Globus pallidus (tissue), 1 donor: ENCODE data around the gene ATF7IP2.
"Not testable (repeated sequence)": the region's sequence is repeated elsewhere in the genome, so short reads cannot be mapped to it uniquely, and the experiment has no call there.

Experiments used
- DNase-seq: peaks from one replicate; pipeline ENCODE4 v3.0.0-alpha.2; 2015; ENCODE audit warnings: low spot score

The ATF7IP2 gene, protein sequence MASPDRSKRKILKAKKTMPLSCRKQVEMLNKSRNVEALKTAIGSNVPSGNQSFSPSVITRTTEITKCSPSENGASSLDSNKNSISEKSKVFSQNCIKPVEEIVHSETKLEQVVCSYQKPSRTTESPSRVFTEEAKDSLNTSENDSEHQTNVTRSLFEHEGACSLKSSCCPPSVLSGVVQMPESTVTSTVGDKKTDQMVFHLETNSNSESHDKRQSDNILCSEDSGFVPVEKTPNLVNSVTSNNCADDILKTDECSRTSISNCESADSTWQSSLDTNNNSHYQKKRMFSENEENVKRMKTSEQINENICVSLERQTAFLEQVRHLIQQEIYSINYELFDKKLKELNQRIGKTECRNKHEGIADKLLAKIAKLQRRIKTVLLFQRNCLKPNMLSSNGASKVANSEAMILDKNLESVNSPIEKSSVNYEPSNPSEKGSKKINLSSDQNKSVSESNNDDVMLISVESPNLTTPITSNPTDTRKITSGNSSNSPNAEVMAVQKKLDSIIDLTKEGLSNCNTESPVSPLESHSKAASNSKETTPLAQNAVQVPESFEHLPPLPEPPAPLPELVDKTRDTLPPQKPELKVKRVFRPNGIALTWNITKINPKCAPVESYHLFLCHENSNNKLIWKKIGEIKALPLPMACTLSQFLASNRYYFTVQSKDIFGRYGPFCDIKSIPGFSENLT

DNA sequence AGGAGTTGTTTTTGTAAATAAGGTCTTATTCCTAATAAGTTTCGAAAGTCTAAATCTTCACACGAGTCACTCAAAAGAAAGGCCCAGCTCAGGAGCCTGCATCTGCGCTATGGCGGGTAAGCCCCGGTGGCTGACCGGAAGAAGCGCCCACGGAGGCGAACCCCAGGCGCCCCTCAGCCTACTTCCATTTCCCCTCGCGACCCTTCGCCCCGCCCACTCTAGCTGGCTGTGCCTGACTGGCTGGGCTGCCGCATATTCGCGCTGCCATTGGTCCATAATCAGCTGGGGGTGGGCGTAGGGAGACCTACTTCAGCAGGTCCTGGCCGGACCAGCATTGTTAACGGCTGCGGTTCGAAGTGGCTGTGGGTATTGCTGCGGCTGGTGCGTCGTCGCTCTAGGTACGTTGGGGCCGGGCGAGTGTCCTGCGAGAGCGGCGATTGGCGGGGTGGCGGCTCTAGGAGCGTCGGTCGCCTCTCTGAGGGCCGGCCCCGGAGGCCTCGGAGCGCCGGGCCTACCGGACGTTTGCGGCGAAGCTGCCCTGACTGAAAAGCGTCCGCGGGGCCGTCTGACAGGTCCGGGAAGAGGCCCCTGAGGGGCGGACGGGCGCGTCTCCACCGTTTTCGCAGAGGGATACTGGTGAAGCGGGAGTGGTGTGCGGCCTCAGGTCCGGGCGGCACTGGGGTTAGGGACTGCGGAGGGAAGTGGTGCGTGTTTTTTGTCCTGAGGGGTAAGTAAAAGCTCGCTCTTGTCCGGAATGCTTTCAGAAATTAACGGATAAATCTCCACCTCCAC, at the start of gene ATF7IP2:
ATF7IP2 (plus strand) TSS at position 337 of the 792 bp plus-strand sequence. CDS start 44,560 bp downstream, outside the sequence.
- DNase-seq, result peak; percentile 54

DNA sequence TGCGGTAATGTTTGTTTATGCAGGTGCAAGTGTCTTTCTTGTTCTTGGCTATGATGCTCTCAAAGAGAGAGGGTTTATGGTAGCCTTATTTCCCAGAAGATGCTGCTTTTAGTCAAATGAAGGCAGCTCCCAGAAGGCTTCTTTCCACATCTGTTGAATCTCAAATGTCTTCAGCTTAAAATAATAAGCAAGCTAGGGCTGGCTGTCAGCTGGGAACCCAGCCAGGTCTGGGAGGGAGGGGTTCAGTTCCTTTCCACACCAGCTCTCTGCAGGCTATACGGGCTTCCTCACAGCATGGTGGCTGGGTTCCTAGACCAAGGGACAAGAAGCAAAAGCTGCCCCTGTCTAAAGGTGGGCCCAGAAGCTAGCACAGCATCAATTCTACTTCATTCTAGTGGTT, 47.4 kb upstream of the ATF7IP2 start:
- DNase-seq, result no peak

DNA sequence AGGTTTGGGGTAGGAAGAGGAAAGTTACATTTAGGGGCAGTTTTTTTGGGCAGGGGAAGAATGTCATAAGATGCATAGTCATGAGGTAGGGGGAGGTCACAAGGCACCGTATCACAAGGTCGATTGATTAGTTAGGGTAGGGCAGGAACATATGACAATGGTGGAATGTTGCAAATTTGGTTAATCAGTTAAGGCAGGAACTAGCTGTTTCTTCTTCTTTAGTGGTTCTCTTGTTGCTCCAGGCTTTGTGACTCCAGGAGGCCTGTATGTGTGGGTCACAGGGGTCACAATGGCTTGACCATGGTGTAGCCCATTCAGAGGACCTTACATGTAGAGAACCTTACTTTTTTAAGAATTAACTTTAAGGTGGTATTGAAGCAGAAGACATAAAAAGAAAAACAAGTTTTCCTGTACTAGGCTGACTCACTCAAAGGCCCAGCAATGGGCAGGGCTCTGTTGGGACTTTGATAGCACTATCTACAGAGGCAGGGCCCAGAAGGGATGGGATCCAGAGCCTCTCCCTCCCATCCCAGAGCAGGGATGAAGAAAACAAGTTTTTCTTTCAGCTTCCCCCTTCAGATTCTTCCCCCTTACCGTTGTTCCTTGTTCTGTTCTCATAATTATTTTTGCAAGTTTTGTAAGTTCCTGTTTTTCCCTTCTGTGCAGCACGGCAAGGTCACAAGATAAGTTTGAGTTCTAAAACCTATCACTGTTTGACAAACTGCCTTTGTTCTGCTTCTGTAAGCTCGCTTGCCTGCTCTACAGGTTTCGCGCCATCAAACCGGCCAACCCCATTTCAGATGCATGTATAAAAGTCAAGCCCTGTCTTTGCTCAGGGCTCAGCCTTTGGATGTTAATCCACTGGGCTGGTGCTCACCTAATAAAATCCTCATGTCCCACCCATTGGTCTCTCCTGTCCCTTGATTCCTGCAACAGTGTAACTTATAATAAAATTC, 45.8 kb upstream of the ATF7IP2 start:
- no peak for DNase-seq

DNA sequence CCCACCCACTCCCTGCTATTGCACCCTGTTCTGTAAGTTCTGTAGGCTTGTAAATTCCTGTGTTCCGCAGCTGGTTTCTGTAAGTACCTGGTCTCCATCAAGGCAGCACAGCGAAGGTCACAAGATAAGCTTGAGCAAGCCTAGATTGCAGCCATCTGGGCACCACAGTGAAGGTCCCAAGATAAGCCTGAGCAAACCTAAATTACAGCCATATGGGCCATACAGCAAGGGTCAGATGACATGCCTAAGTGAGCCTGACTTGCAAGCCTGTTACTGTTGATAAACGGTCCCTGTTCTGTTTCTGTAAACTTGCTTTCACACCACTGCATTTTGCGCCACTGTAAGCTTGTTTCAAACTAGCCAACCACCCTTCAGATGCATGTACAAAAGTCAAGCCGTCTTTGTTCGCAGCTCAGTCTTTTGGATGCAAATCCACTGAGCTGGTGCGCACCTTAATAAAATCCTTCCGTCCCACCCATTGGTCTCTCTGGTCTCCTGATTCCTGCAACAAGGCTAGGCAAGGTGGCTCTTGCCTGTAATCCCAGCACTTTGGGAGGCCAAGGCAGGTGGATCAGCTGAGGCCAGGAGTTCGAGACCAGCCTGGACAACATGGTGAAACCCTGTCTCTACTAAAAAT, 42.6 kb upstream of the ATF7IP2 start:
- no peak for DNase-seq

DNA sequence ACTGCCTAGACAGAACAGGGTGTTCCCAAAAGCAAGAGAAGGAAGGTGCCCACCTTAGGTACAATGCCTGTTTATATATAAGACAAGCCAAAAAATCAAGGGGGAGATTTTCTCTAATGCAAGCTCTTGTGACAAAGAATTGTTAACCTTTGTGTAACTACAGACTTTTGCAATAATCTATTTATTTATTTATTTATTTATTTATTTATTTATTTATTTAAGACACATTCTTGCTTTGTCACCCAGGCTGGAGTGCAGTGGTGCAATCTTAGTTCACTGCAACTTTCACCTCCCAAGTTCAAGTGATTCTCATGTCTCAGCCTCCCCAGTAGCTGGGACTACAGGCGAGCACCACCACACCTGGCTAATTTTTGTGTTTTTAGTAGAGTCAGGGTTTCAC, 41.2 kb upstream of the ATF7IP2 start:
- not testable (repeated sequence) for DNase-seq

DNA sequence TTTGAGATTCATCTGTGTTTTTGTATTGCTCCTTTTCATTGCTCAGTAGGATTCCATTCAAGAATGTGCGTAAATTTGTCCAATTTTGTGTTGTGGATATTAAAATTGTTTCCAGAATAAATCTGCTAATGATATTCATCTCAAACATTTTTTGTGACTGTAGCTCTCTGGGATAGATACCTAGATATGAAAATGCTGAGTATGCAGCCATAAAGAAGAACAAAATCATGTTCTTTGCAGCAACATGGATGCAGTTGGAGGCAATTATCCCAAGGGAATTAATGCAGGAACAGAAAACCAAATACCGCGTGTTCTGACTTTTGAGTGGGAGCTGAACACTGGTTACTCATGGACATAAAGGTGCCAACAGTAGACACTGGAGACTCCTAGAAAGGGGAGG, 40.2 kb upstream of the ATF7IP2 start:
- no peak for DNase-seq

DNA sequence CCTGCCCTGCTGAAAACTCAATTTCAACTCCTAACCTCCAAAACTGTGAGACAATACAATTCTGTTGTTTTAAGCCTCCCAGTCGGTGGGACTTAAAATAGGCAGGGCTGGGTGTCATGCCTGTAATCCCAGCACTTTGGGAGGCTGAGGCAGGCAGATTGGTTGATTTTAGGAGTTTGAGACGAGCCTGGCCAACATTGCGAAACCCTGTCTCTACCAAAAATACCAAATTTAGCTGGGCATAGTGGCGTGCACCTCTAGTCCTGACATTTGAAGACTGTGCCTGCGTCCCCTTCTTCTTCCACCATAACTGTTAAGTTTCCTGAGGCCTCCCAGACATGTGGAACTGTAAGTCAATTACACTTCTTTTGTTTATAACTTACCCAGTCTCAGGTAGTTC, 36.0 kb upstream of the ATF7IP2 start:
- no peak for DNase-seq

DNA sequence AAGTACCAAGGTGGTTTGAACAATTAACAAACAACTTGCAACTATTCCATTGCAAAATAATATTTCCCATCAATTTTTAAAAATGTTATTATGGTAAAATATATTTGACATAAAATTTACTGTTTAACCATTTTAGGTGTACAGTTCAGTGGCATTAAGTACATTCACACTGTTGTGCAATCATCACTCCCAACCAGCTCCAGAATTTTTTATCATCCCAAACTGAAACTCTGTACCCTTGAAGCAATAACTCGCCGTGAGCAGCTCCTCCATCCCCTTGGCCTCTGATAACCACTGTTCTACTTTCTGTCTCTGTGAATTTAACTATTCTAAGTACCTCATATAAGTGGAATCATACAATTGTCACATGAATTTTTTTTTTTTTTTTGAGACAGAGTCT, 33.6 kb upstream of the ATF7IP2 start:
- DNase-seq, result no peak

DNA sequence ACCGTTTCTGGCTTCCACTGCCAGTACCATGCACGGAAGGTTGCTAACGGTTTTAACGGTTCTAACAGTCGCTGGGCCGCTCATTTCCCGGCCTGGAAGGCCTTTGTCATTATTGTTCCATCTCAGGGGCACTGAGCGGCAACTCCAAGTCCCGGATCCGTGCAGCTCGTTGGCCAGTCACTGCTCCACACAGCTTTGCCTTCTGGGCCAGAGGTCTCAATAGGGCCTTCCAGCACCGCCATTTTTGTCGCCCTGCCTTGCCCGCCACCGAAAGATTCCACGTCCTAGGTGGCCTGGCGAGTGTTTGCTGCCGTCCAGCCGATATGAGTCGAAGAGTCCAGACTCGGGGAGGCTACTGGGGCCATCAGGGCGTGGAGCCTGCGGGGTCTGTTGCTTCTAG, 30.3 kb upstream of the ATF7IP2 start:
- no peak for DNase-seq

DNA sequence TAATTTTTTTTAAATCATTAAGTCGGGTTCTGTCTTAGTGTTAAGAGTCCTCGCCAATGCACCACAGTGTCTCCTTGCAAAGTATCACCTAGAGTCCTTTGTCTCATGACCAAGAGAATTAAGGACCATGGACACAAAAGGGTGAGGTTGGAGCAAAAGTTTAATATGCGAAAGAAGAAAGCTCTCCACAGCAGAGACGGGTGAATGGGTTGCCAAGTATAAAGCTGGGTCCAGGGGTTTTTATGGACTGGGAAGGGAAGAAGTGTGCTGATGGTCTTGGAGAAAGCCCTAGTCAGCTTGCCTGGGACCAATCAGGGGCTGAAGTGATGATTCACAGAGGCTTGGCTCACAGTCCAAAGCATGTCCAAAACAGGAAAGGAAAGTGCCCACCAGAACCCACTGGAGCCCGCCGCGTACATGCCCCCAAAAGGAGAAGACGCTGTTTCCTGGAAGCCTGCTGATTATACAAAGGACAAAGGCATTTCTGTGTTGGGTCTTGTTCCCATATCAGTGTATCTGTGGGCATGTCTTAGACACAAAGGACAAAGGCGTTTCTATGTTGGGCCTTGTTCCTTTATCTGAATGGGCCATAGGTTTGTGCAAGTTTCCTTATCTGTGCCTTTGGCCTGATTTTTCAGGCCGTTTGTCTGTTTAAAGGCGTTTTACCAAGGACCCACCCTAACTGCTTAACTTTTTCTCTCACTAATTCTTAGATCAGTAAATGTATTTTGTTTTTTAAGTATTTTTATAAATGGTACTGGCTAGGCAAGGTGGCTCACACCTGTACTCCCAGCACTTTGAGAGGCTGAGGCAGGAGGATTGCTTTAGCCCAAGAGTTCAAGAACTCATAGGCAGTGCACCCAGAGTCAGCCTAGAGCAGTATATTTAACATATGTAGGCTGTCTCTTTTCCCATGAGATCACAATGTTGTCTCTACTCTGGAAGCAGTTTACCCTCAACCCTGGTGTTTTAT, 28.7 kb upstream of the ATF7IP2 start:
- DNase-seq, result no peak

DNA sequence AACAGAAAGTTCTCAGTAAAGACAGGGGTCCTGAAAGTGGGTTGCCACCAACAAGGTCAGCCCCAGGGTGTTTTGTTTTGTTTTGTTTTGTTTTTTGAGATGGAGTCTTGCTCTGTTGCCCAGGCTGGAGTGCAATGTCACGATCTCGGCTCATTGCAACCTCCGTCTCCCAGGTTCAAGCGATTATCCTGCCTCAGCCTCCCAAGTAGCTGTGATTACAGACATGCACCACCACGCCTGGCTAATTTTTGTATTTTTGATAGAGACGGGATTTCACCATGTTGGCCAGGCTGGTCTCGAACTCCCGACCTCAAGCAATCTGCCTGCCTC, 24.1 kb upstream of the ATF7IP2 start:
- not testable (repeated sequence) for DNase-seq

DNA sequence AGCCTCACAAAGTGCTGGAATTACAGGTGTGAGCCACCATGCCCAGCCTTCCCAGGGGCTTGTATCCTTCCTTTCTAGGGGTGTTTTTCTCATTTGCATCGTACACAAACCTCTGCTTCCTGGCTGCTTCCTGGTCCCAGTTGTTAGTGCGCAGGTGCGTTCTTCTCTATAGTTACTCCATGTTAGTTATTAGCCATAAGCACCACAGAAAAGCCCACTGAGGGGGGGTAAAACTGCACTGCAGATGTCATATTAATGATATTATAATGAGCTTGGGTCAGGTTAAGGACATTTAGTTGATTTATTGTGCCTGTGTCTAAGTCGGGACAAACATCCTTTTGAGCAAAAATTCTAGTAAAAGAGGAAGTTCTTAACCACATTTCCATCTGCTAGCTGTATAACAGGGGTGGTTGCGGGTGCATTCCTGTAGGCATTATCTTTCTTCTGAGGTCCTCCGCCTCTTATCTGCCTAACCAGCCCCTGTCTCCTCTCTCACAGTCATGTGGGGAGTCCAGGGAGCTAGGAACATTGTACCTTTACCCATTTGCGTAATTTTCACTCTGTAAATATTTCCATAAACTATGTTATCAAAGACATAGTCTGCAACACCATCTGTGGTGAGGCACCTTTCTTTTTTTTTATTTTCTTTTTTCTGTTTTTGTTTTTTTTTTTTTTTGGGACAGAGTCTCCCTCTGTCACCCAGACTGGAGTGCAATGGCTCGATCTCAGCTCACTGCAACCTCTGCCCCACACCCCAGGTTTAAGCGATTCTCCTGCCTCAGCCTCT, 23.6 kb upstream of the ATF7IP2 start:
- no peak for DNase-seq

DNA sequence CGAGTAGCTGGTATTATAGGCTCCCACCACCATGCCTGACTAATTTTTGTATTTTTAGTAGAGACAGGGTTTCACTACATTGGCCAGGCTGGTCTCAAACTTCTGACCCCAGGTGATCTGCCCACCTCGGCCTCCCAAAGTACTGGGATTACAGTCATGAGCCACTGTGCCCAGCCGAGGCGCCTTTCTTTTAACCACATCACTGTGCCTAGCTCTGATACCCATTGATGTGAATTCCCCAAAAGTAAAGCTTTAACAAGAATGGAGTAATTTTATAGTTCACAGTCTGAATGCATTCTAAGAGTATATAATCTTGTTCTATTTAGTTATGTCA, 23.0 kb upstream of the ATF7IP2 start:
- DNase-seq, result not testable (repeated sequence)

DNA sequence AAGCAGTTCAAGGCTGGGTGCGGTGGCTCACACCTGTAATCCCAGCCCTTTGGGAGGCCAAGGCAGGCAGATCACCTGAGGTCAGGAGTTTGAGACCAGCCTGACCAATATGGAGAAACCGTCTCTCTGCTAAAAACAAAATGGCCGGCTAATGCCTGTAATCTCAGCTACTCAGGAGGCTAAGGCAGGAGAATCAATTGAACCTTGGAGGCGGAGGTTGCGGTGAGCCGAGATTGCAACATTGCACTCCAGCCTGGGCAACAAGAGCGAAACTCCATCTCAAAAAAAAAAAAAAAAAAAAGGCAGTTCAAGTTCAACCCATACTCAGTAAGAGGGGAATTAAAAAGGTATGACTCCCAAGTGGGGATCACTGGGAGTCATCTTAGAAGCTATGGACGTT, 19.2 kb upstream of the ATF7IP2 start:
- not testable (repeated sequence) for DNase-seq

DNA sequence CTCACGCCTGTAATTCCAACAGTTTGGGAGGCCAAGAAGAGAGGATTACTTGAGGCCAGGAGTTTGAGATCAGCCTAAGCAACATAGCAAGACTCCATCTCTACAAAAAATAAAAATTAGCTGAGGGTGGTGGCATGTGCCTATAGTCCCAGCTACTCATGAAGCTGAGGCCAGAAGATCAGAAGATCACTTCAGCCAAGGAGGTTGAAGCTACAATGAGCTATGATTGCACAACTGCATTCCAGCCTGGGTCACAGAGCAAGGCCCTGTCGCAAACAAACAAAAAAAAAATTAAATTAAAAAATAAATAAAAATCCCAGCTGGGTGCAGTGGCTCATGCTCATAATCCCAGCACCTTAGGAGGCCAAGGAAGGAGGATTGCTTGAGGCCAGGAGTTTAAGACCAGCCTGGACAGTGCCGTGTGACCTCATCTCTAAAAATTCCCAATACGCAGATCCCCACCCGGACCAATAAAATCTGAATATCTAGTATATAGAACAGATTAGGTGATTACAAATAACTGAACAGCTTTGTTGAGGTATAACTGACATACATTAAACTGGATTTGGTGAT, 18.2 kb upstream of the ATF7IP2 start:
- DNase-seq, result no peak

DNA sequence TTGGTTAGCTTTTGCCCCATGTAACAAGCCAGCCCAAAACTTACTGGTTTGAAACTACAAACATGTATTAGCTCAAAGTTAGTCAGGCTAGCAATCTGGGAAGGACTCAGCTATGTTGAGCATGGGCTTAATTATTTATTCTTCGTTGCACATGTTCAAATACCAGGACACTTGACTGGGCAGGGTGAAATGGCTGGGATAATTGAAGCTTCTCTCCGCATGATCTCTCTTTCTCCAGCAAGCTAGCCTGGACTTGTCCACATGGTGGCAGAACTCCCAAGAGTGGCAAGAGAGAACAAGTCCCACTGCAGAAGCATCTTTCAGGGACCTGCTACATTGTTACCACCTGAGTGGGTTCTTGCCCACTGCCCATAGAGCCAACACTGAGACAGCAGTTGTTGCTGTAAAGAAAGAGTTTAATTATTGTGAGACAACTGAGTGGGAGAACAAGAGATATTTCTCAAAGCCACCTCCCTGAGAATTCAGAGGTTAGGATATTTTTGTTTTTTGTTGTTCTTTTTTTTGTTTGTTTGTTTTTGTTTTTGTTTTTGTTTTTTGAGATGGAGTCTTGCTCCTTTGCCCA, 16.8 kb upstream of the ATF7IP2 start:
- DNase-seq, result no peak

DNA sequence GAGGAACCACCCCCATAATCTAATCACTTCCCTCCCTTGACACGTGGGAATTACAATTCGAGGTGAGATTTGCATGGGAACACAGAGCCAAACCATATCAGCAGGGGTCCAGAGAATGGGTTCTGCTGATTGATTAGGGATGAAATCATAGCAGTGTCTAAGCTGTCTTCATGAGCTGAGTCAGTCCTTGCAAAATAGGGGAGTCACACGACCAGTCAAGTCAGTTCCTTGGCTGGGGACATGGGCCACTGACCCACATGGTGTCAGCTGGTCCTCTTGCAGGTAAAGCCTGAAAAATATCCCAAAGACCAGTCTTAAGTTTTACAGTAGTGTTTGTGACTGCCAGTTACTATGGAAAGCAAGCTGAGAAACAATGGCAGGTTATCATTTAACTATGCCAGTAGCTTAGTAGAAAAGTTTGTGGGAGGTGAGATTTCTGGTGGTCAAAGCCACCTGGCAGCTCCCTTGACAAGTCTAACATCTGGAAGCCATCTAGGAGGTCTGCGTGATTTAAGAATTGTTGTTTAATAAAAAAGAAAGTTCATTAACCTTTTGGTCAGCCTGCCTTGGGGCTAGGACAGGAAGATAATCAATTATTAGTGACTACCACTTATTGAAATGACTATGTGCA, 15.7 kb upstream of the ATF7IP2 start:
- DNase-seq, result no peak

DNA sequence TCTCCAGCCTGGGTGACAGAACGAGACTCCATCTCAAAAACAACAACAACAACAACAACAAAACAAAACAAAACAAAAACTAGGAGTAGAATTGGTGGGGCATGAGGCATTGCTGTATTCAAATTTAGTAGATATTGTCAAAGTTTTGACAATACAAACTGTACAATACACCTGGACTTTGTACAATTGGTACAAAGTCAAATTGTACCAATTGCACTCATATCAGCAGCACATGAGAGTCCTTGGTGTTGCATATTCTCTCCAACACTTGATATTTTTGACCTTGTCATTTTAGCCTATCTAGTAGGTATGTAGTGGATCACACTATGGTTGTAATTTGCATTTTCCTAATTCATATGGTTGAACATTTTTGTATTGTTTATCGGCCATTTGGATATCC, 14.3 kb upstream of the ATF7IP2 start:
- no peak for DNase-seq
